ENCODE data around the gene TEDC1. TPM values are rescaled to one million over a fixed set of nuclear protein-coding genes. Genes with fewer than 3 reads are reported as not detected.

The TEDC1 gene
- total RNA-seq, 1 donor from 2014 or later = 15.4 TPM

DNA sequence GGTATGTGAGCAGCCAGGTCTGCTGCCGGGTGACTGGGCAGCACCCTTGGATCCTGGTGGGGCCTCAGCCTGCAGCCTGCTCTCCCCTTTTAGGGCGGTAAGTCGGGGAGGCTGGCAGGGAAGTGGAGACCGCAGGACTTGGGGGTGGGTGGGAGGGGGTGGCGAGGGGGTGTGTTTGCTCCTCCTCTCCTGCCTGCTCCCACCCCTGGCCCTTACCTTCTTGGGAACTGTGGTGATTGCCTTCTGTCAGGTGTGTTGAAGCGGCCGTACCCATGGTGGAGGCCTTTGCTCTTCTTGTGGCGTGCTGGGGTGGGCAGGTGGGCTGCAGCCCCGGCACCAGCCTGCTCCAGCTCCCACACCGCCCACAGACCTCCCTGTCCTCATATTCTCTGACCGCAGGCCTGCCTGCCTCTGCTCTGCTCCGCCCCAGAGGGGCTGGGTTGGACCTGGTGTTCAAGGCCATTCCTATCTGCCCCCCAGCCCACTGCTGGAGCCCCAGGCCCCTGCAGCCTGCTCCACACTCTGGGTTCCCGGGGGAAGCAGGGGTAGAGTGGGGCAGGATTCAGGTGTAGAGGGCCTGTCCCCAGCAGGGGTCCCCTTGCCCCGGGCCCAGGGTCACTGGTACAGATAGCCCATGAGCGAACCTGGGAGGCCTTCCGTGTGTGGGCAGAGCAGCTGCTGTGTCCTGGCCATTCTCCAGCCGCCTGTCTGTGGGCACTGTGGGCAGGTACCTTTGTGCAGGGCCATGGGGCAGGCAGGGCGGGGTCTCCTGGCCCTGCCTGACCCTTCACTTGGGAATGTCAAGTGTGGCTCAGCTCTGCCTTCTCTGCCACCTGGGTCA is 5.2 kb downstream of the TEDC1 start:
- no peak for DNase-seq (ENCODE audit: low spot score)

- DNase-seq (ENCODE audit: low spot score) = no peak
Observed at GRCh38 chr14:105496831-105497591, 6.0 kb downstream of the TEDC1 start.

DNA sequence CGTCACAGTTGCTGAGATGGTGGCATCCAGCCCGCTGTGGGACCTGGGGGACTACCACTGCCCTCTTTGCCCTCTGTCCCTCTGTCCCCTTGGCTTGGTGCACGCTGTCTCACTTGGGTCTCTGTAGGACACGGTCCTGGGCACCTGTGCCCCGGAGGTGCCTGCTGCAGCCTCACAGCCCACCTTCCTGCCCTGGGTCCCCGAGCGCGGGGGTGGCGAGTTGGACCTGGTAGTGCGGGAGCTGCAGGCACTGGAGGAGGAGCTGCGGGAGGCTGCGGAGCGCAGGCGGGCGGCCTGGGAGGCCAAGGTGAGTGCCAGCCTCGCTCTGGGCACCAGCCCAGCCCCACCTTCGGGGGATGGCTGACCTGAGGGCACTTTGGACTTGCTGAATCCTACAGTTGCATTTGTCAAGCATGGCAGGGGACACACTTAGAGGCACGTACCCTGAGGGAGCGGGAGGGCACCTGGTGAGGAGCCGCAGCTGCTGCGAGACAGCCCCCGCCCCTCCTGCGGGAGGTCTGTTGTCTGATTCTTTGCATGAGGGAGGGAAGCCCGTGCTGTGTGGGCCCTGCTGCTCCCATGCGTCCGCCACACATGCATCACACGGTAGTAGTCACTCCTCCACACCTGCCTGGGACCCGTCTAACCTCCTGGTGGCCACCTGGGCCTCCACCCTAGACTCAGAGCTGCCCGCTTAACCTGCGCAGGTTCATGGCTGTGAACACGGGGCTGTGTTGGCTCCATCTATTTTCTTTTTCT is 6.8 kb downstream of the TEDC1 start:
- no peak for DNase-seq (ENCODE audit: low spot score)

DNA sequence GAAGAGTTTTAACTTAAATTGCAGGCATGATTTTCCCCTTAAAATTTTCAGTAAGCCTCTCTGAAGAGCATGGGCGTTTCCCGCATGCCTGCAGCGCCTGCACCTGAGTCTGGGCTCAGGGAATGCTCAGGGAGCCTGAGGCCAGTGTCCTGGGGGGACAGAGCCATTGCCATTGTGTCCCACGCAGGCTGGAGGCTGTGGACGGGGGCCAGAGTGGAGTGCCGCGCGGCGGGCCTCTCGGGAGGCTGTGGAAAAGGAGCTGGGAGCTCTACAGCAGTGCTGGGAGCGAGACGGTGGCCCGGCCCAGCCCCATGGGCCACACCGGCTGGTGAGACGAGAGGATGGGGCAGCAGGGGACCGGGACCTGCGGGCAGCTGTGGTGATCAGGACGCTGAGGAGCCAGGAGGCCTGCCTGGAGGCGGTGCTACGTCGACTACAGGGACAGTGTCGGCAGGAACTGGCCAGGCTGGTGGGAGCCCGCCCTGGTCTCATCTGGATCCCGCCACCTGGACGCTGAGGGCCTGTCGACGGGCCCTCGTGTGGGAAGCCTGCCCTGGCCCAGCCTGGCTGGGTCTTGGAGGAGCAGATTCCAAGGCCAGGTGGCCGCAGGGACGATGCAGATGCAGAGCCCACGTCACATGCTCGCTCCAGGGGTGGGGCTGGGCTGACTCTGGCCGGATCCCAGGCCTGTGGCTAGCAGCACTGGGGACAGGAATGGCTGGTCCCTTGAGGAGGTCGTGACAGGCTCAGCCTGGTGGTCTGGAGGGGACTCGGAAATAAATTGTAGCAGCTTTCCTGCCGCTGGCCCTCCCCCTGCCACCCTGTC is 7.6 kb downstream of the TEDC1 start:
- DNase-seq (ENCODE audit: low spot score) = no peak

DNA sequence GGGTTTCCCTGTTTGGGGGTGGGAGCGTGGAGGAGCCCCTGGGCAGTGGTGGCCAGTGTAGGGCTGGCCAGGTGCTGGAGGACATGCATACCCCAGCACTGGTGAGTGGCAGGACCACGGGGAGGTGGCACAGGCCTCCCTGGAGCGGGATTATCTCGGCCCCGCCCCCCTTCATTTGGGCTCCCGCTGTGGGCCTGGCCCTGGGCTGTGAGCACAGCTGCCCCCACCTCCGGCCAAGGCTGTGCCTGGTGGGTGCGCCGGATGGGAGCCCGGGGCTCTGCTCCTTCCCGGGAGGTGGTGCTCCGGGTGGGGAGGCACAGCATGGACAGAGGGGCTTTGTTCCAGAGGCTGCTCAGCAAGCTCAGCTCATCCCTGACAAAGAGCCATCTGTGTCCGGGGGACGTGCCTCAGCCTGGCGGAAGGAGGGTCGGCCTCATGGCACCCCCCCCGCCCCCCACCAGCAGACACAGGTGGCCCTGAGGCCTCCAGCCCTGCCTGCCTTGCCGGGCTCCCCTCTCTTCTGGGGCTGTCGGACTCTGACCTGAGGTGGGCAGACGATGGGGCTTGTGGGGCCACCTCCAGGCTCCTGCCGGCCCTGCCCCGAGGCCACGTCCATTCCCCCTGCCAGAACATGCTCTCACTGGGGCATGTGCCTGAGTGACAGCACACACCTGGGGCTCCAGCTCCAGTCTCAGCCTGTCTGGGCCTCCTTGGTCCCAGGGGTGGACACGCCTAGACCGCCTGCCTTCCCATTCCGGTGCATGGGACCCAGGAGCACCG is 8.4 kb downstream of the TEDC1 start:
- DNase-seq (ENCODE audit: low spot score) = no peak

DNA sequence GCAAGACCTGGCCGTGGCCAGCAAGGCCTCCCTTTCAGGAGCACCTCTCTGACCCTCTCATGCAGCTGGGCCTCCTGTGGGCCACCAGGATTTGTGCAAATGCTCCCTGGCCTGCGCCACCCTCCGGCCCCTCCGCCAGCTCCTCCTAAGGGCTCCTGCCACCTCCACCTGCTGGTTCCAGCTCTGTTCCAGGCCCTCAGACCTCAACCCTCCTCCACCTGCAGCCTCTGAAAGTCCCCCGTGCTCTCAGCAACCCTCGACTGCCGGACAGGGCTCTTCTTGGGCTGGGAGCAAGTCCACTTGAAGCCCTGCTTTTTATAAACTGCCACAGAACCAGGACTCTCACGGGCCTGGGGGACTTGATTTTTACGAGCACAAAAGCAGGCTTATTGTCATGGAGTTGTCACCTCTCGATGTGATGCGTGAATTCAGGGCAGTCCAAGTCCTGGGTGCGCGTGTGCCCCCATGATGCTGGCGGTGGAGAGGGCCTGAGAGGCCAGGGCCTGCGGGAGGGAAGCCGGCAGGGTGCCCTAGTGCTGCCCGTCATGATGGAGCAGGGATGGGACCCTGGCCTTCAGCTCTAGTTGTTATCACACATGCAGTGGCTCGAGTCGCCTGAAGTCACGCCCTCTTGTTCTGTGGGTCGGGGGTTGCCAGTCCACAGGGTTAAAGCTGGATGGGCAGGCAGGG is 9.1 kb downstream of the TEDC1 start:
- DNase-seq (ENCODE audit: low spot score) = no peak

- no peak for DNase-seq (ENCODE audit: low spot score)
Observed at GRCh38 chr14:105500726-105501101, 9.7 kb downstream of the TEDC1 start.

GRCh38 chr14:105501504-105502291 is 10.7 kb downstream of the TEDC1 start:
- DNase-seq (ENCODE audit: low spot score) = no peak

DNA sequence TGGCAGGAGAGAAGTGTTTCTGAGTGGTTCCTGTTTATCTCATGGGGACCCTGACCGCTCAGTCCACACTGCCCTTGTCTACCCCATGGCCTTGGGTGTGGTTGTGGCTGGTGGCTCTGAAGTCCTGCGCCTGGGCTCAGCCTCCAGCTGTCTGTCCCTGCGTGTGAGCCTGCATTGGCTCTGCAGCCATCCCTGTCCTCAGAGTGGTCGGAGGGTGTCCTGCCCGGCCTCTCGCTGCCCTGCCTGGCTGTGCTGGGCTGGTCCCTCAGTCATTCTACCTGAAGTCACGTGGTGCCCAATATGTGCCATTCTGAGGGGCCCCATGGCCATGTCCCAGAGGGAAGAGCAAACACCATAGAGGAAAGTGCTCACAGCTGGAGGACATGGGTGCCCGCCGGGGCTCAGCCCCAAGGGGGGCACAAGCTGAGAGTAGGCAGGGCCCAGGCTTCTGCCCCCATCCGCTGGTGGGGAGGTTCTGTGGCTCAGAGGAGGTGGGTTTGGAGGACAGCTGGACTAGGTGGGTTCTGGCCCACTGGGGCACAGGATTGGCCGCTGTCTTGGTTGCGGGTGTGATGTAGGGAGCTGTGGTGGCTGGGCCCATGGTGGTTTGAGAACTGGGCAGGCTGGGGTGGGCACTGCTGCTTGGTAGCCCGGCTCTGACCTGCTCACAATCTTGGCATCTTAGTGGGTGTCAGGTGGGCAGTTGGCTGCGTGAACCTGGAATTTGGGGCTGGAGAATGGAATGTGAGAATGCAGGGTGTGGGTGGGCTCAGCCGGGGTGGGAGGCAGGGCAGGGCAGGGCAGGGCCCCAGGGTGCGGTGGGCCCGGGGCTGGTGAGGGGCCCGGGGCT is 11.6 kb downstream of the TEDC1 start:
- DNase-seq (ENCODE audit: low spot score) = no peak

- no peak for DNase-seq (ENCODE audit: low spot score)
Observed at GRCh38 chr14:105503296-105503640, 12.2 kb downstream of the TEDC1 start.

DNA sequence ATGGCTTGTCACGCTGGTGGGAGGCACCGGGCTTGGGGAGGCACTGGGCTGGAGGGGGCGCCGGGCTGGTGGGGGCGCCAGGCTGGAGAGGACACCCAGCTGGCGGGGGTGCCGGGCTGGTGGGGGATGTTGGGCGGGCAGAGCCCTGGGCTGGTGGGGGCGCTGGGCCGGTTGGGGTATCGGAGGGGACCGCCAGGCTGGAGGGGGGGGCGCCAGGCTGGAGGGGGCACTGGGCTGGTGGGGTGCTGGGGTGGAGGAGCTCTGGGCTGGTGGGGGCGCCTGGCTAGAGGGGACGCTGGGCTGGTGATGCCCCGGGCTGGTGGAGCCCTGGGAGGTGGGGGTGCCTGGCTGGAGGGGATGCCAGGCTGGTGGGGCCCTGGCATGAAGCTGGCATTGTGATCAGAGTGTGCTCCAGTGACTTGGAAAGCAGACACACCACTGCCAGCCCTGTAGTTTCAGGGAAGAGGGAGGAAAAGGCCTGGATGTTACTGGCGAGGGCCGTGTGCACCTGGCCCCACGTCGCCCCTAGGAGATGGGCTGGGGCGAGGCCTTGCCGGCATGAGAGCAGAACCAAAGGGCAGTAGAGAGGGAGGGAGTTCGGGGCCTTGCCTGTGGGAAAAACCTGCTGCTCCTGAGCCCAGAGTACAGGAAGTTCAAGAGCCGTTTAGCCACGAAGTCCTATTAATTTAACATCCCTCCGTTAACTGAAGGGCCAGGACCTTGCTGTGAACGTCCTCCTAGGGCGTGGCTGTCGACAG is 13.1 kb downstream of the TEDC1 start:
- no peak for DNase-seq (ENCODE audit: low spot score)

DNA sequence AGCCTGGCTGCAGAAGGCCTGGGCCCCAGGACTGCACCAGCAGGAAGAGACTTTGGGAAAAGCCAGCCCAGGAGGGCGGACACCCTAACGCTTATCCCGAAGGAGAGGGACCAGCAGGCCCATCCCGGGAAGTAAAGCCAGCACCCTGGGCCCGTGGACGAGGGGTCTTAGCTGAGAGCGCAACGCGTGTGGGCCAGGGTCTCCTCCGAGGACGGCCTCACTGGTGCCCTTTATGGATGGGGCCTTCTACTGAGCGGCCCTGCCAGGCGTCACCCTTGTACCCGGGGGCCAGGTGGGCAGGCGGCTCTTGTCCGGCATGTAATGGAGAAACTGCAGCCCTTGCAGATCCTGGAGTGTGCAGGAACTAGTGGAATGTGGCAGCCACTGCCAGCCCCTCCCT is 14.1 kb downstream of the TEDC1 start:
- no peak for DNase-seq (ENCODE audit: low spot score)

DNA sequence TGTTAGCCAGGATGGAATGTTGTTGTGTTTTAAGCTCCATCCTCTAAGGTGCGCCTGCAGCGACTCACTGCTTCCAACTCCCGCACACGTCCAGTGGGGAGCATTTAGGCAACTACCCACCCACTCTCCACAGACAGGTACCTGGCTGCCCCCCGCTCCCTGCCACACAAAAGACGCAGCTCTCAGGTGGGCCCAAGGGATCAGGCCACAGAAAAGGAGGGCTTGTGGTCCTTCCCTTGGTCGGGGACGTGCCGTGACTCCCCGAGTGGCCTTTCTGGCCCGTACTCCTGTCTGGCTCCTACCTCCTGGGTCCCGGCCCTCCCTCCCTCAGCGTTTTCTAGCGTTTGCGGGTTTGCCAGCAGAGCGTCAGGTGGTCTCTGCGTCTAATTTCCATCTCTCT is 16.2 kb downstream of the TEDC1 start:
- no peak for DNase-seq (ENCODE audit: low spot score)

DNA sequence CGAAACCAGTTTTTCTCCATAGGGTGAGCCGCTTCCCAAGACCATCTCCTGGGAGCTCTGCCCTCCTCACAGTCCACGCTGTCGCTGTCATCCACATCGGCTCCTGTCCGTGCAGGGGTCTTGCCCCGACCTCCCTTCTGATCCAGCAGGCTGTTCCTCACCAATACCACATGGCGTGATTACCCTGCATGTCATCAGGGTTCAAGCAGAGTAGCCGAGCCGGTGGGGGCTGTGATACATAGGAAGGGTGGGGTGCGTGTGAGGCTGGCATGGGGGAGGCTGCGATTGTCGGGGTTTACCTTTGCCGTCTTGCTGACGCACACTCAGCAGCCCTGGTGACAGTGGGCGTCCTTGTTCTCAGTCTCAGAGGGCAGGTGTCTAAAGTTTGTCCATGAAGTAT is 17.0 kb downstream of the TEDC1 start:
- no peak for DNase-seq (ENCODE audit: low spot score)

DNA sequence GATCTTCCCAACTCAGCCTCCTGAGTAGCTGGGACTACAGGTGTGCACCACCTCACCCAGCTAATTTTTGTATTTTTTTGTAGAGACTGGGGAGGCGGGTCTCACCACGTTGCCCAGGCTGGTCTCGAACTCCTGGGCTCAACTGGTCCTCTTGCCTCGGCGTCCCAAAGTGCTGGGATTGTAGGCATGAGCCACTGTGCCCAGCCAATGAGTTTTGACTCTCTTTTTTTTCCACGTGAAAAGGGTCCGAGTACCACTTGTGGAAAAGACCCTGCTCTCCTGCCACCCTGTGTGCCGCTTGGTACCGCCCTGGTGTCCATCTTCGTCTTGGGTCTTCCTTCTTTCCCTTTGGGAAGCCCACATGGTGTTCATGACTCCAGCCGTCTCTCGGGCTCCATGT is 17.6 kb downstream of the TEDC1 start:
- no peak for DNase-seq (ENCODE audit: low spot score)

GRCh38 chr14:105517096-105517495 is 26.1 kb downstream of the TEDC1 start:
- no peak for DNase-seq (ENCODE audit: low spot score)

- DNase-seq (ENCODE audit: low spot score) = no peak
Observed at GRCh38 chr14:105519946-105520698, 29.1 kb downstream of the TEDC1 start.

All from umbilical cord (tissue), 2 donors.